ENCODE measurements around the gene DHX8. TPM values are rescaled to one million over a fixed set of nuclear protein-coding genes. Genes with fewer than 3 reads are reported as not detected.
"Not testable (repeated sequence)": the region's sequence is repeated elsewhere in the genome, so short reads cannot be mapped to it uniquely, and the experiment has no call there.

DHX8 gene
- total RNA-seq, 1 experiment from 2014 or later = 66.8 TPM

DNA sequence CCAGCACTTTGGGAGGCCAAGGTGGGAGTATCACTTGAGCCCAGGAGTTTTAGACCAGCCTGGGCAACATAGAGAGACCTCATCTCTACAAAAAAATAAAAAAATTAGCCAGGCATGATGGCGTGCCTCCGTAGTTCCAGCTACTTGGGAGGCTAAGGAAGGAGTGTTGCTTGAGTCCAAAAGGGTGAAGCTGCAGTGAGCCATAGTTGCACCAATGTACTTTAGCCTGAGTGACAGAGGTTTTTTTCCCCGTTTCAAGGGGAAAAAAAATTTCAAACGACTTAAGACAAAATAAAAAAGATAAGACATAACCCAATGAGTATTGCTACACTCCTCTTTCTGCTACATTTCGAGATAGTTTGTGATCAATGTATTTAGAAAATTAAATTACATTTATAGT lies 6.8 kb downstream of the DHX8 start:
- no peaks in the 10 kb centered on the region for H3K4me1 Mint-ChIP-seq (ENCODE audit: low read depth, unreplicated experiment)
- H3K9me3 Mint-ChIP-seq (ENCODE audit: unreplicated experiment) = no peaks in the 10 kb centered on the region
- POLR2A ChIA-PET = no interaction called here
- H3K9me3 ChIP-seq = no peaks in the 10 kb centered on the region
- H3K36me3 Mint-ChIP-seq (ENCODE audit: insufficient read depth, unreplicated experiment) = peaks cover 54% of the 10 kb centered on the region
- no peak overlapping the region for H3K4me3 Mint-ChIP-seq (ENCODE audit: unreplicated experiment)
- no peaks in the 10 kb centered on the region for H3K27me3 ChIP-seq (replicated peaks; ENCODE audit: control insufficient read depth, insufficient read depth, low read length)
- no TSS peak for BruUV-seq (replicated peaks)
- H3K4me1 ChIP-seq = peaks cover 8% of the 10 kb centered on the region
- no peak overlapping the region for H3K4me3 ChIP-seq (ENCODE audit: low read depth, low read length)
- intact Hi-C loops (cut with micrococcal nuclease; ENCODE audit: unreplicated experiment) = no loop called here
- DNase-seq = no peak
- no peak overlapping the region for H3K27ac Mint-ChIP-seq (ENCODE audit: unreplicated experiment)
- H3K27me3 Mint-ChIP-seq (ENCODE audit: insufficient read depth, unreplicated experiment) = no peaks in the 10 kb centered on the region
- 0 out of 2 replicates have a peak, but pooled peaks cover 4% of the 10 kb centered on the region for H3K36me3 ChIP-seq (ENCODE audit: control insufficient read depth, insufficient read depth, low read length)
- TF ChIP-seq, protein P1, sequence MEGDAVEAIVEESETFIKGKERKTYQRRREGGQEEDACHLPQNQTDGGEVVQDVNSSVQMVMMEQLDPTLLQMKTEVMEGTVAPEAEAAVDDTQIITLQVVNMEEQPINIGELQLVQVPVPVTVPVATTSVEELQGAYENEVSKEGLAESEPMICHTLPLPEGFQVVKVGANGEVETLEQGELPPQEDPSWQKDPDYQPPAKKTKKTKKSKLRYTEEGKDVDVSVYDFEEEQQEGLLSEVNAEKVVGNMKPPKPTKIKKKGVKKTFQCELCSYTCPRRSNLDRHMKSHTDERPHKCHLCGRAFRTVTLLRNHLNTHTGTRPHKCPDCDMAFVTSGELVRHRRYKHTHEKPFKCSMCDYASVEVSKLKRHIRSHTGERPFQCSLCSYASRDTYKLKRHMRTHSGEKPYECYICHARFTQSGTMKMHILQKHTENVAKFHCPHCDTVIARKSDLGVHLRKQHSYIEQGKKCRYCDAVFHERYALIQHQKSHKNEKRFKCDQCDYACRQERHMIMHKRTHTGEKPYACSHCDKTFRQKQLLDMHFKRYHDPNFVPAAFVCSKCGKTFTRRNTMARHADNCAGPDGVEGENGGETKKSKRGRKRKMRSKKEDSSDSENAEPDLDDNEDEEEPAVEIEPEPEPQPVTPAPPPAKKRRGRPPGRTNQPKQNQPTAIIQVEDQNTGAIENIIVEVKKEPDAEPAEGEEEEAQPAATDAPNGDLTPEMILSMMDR (IDR thresholded peaks at IDR 0.05; ENCODE audit: insufficient read depth in 1 of 2, low read depth in 1 of 2, low read length in 1 of 2, severe bottlenecking in 1 of 2, unreplicated experiment in 1 of 2) = no peak
- CTCF ChIA-PET = no interaction called here

- H3K9me3 ChIP-seq; H3K4me3 Mint-ChIP-seq (ENCODE audit: unreplicated experiment); BruUV-seq (replicated peaks); H3K27me3 ChIP-seq (replicated peaks; ENCODE audit: control insufficient read depth, insufficient read depth, low read length); H3K4me1 ChIP-seq; H3K36me3 ChIP-seq (ENCODE audit: control insufficient read depth, insufficient read depth, low read length); H3K27me3 Mint-ChIP-seq (ENCODE audit: insufficient read depth, unreplicated experiment); POLR2A ChIA-PET; H3K27ac Mint-ChIP-seq (ENCODE audit: unreplicated experiment); H3K9me3 Mint-ChIP-seq (ENCODE audit: unreplicated experiment); DNase-seq; H3K4me3 ChIP-seq (ENCODE audit: low read depth, low read length); CTCF ChIA-PET; H3K4me1 Mint-ChIP-seq (ENCODE audit: low read depth, unreplicated experiment); intact Hi-C loops (cut with micrococcal nuclease; ENCODE audit: unreplicated experiment): not testable (repeated sequence)
- peaks cover 93% of the 10 kb centered on the region for H3K36me3 Mint-ChIP-seq (ENCODE audit: insufficient read depth, unreplicated experiment)
These were observed 25.7 kb downstream of the DHX8 start for GRCh38 chr17:43509440-43509839.

GRCh38 chr17:43511199-43511598 lies 27.4 kb downstream of the DHX8 start:
- H3K36me3 ChIP-seq (ENCODE audit: control insufficient read depth, insufficient read depth, low read length); POLR2A ChIA-PET; BruUV-seq (replicated peaks); H3K27me3 Mint-ChIP-seq (ENCODE audit: insufficient read depth, unreplicated experiment); DNase-seq; H3K4me3 ChIP-seq (ENCODE audit: low read depth, low read length); H3K9me3 Mint-ChIP-seq (ENCODE audit: unreplicated experiment); H3K4me1 Mint-ChIP-seq (ENCODE audit: low read depth, unreplicated experiment); H3K4me3 Mint-ChIP-seq (ENCODE audit: unreplicated experiment); H3K4me1 ChIP-seq; H3K9me3 ChIP-seq; H3K27ac Mint-ChIP-seq (ENCODE audit: unreplicated experiment); intact Hi-C loops (cut with micrococcal nuclease; ENCODE audit: unreplicated experiment); CTCF ChIA-PET; H3K27me3 ChIP-seq (replicated peaks; ENCODE audit: control insufficient read depth, insufficient read depth, low read length): not testable (repeated sequence)
- H3K36me3 Mint-ChIP-seq (ENCODE audit: insufficient read depth, unreplicated experiment) = peaks cover 89% of the 10 kb centered on the region

DNA sequence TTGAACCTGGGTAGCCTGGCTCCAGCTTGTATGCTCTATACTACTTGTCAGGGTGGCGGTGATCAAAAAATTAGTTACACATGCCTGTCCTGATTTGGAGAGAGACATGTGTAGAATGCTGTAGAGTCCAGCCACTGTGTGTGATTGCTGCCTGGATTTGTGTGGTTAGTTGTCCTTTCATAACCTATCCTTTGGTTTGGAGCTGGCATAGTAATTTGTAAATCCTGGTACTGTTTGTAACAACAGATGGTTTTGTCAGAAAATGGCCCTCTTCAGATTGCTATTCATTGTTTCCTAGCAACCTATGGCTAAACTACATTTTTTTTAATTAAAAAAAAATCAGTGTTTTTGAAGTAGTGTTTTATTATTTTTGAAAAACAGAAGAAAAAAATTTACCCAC lies 31.9 kb downstream of the DHX8 start:
- Histone ChIP-seq H3K4me1 (no peaks in the 10 kb centered on the region), H3K9me3 (no peaks in the 10 kb centered on the region), H3K27me3 (replicated peaks; ENCODE audit: control insufficient read depth, insufficient read depth, low read length) (no peaks in the 10 kb centered on the region), H3K4me3 (ENCODE audit: low read depth, low read length) (no peak overlapping the region), H3K36me3 (ENCODE audit: control insufficient read depth, insufficient read depth, low read length) (peaks cover 4% of the 10 kb centered on the region)
- Mint-ChIP-seq H3K4me3 (ENCODE audit: unreplicated experiment) (no peak overlapping the region), H3K27me3 (ENCODE audit: insufficient read depth, unreplicated experiment) (no peaks in the 10 kb centered on the region), H3K4me1 (ENCODE audit: low read depth, unreplicated experiment) (no peaks in the 10 kb centered on the region), H3K27ac (ENCODE audit: unreplicated experiment) (no peak overlapping the region), H3K36me3 (ENCODE audit: insufficient read depth, unreplicated experiment) (peaks cover 91% of the 10 kb centered on the region), H3K9me3 (ENCODE audit: unreplicated experiment) (no peaks in the 10 kb centered on the region)
- no TSS peak for BruUV-seq (replicated peaks)
- intact Hi-C loops (cut with micrococcal nuclease; ENCODE audit: unreplicated experiment) = no loop called here
- DNase-seq = no peak
- ChIA-PET CTCF (no interaction called here), POLR2A (interaction anchor here (0.6 kb wide), 1 partner anchor 1149 kb away, joined by 3 read pairs; no protein-coding TSS in a partner anchor)
- TF ChIP-seq, protein P1 (IDR thresholded peaks at IDR 0.05; ENCODE audit: insufficient read depth in 1 of 2, low read depth in 1 of 2, low read length in 1 of 2, severe bottlenecking in 1 of 2, unreplicated experiment in 1 of 2) = no peak
